Fibroblast of skin of scalp (primary cell): ENCODE measurements around the gene LEP. TPM values are rescaled to one million over a fixed set of nuclear protein-coding genes. Genes with fewer than 3 reads are reported as not detected.
A peak's percentile ranks its signal among the peaks of the same experiment; 100 is the strongest.

Experiments used
- DNase-seq: peaks from one replicate; pipeline ENCODE4 v3.0.0-alpha.2; 2013
- polyA plus RNA-seq, 2 experiments: library from polyadenylated mRNA; unstranded; fragments of 120-200 nt; gene quantifications; one replicate each; pipeline ENCODE4 v1.2.1, GENCODE V29; 2013; ENCODE audit not compliant: insufficient read length in 2 of 2

LEP gene
- not detected for polyA plus RNA-seq (2013, experiment 1 of 2; ENCODE audit: insufficient read length)
- not detected for polyA plus RNA-seq (2013, experiment 2 of 2; ENCODE audit: insufficient read length)

DNA sequence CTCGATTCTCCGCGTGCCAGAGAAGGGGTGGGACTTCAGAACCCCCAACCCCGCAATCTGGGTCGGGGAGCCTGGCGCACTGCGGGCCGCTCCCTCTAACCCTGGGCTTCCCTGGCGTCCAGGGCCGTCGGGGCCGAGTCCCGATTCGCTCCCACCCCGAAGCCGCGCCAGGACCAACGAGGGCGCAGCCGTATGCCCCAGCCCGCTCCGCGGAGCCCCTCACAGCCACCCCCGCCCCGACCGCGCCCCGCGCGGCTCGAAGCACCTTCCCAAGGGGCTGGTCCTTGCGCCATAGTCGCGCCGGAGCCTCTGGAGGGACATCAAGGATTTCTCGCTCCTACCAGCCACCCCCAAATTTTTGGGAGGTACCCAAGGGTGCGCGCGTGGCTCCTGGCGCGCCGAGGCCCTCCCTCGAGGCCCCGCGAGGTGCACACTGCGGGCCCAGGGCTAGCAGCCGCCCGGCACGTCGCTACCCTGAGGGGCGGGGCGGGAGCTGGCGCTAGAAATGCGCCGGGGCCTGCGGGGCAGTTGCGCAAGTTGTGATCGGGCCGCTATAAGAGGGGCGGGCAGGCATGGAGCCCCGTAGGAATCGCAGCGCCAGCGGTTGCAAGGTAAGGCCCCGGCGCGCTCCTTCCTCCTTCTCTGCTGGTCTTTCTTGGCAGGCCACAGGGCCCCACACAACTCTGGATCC lies at the start of gene LEP:
Gene LEP (plus strand): TSS at position 583 of the 691 bp plus-strand sequence. CDS start 10,741 bp downstream, outside the sequence.
- DNase-seq: no peak

DNA sequence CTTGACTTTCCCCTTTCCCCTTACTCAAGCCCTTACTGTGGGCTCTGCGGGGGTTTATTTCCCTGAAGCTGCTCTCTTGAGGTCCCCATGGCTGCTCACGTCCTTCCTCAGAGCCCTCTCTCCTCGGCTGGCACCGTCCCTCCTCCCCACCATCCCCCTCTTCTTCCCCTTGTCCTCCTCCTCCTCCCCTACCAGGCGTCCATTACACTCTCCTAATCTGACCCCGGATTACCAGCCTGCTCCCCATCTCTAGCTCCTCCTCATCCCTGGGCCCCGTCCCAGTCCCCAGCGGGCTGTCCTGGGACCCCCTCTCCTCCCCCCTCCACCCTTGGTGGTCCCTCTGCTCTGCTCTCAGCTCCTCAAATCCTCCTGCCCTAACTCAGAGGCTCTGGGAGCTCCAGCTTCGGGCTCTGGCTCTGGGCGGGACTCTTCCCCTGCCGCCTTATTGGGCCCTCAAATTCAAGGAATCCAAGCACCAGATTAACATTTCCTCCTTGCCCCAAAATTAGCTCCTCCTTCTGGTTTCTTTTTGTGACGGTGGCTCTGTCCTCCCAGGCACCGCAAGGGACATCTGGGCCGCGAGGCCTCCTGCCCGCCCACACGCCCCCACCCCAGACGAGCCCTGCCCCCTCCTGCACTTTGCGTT lies 48.5 kb upstream of the LEP start:
- DNase-seq: no peak

DNA sequence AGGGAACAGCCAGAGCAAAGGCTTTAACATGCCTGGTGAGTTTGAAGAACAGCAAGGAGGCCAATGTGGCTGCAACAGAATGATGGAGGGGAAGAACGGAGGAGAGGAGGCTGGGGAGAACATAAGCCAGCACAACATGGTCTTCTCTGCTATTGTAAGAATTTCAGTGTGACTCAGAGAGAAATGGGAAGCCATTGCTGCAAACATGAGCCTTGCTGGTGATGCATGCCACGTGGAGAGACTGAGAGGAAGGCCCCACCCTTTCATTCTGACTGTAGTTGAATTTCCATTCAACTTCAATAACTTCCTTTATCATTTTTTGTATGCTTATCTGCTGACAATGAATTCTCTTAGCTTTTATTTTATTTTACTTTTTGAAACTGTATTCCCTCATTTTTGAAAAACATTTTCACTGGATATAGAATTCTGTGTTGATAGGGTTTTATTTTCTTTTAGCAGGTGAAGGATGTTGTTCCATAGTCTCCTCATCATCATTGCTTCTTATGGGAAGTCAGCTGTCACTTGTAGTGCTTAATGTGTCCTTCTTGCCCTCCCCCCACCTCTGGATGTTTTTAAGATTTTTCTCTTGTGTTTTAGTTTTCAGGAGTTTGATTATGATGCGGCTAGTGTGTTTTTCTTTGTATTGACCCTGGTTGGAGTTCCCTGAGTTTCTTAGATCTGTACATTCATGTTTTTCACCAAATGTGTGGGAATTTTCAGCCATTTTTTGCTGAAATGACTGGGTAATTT lies 46.4 kb upstream of the LEP start:
- no peak for DNase-seq

DNA sequence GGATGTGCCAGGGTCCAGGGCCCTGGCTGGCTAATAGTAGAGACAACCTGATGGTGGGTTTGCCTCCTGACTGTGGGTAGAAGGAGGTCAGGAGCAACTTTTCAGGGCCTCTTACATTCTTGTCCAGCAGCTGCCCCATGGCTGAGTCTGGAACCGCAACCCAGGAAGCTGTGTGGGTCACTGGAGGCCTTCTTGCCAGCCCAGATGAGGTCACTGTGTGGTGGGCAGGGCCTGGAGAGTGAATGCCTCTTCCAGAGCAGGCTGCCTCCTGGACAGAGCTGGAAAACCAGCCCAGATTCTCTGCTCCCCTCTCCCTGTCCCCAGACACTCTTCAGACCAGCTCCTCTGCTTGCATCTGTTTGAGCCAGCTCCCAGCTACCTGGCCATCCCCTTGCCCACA lies 43.5 kb upstream of the LEP start:
- no peak for DNase-seq

DNA sequence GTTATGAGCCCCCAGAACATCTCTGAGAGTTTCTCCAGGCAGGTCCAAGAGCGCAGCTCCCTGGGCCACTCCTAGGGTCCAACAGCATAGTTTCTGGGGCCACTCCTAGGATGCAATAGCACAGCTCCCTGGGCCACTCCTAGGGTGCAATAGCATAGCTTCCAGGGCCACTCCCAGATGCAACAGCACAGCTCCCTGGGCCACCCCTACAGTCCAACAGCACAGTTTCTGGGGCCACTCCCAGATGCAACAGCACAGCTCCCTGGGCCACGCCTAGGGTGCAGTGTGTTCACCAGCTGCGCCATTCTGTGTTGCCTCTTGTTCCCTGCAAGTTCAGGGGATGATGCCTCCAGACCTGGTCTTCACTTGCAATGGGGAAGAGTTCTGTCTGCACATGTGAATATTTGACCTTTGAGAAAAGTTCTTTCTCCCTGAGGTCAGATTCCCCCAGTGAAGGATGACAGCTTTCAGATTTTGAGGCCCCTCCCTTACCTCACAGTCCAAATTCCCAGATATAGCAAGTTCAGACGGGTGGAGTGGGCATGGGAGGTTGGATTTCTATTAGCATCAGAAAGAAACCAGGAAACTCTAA lies 43.0 kb upstream of the LEP start:
- no peak for DNase-seq

DNA sequence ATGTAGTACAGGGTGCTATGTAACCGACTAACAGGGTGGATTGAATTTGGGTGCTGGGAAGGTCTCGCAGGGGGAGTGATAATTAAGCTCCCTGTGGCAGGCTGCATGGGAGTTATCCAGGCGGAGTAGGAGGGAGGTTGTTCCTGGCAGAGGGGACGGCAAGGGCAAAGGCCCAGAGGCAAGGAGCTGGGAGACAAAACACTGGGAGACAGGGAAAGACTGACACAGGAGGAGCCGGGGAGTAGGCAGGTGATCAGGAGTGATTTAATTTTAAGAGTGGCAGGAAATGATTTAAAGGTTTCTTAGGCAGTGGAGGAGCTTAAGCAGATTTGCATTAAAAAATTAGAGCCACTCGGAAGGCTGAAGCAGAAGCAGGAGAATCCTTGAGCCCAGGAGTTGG lies 40.7 kb upstream of the LEP start:
- DNase-seq: no peak

DNA sequence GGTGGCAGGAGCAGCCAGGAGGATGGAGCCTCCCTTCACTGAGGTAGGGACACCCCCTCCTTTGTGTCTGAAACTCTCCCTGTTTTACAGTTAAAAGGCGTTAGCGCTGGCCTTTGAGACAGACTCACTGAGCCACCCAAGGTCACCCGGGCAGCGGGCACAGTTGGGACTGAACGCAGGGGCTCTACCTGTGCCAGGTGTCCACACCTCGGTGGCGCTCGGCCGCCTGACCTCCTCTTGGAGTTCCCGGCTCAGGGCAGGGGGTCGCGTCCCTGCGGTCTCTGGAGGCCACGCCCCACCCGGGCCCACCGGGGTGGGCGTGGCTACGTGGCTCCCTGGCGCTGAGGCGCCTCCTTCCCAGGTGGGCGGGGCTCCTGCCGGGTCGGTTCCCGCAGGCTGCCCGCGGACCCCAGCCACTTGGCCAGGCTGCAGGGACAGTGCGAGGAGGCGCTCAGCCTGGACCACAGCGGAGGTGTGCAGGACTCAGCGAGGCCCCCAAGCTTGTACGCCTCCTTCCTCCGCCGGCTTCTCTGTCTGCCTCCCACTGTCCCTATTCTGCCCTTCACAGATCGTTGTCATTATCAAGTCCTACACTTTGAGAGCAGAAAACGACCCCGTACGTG lies 39.9 kb upstream of the LEP start:
- no peak for DNase-seq

DNA sequence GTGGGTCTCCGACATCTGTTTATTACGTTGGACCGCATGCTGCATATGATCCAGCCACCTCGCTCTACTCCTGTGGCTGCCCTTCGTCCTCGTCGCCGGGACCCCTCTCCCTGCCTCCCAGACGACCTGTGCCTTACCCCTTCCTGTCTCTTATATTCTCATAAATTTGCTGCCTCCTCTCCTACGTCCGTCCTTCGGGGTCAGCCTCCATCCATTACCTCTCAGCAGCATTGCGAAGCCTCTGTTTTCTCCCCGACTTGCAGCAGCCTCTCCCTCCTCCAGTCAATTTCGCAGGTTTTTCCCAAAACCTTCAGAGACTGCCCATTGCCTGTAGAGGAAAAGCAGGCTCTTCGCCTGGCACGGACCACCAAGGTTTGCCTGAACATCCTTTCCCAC lies 39.4 kb upstream of the LEP start:
- no peak for DNase-seq

DNA sequence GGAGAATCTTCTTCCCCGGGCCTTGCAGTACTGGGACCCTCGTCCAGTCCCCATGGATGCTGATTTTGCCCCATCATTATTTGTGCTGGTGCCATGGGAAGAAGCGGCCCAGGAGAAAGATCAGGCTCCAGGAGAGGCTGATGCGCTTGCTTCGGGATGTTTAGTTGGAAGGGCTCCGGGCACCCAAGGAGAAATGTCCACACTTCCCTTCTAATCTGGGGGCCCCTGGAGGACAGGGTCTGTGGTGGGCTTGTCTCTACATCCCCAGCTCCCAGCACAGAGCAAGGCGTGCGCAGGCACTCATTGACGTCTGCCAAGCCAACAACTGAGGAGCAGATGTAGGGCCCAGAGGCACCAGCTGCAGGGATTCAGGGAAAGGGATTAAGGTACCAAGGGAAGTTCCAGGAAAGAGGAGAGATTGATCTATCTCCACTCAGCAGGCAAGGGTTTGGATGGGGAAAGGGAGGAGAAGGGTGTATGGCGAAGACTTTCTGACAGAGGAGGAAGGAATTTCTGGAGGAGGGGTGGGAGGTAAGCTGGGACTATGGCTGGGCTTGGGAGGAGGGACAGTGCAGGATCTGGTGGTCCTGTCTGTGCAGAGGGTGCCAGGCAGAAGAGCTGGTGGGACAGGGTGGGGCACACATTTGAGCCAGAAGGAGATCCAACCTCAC lies 38.7 kb upstream of the LEP start:
- DNase-seq: no peak

DNA sequence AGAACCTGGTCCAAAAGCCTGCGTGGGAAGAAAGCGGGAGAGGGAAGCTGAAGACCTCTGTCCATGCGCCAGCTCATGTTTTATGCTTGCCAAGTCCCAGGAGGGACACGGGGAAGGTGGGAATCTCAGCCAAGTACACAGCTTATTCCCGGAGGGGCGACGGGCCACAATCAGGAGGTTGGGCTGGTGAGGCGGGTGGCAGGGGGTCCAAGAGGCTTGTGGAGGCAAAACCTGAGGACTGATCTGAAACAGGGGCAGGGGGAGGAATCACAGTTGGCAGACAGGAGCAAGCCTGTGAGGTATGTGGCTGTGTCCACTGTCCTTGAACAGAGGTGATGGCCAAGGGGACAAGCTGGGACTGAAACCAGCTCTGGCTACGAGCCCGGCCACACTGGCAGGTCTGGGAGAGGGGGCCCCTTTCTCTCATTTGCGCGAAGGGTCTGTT lies 38.0 kb upstream of the LEP start:
- no peak for DNase-seq

DNA sequence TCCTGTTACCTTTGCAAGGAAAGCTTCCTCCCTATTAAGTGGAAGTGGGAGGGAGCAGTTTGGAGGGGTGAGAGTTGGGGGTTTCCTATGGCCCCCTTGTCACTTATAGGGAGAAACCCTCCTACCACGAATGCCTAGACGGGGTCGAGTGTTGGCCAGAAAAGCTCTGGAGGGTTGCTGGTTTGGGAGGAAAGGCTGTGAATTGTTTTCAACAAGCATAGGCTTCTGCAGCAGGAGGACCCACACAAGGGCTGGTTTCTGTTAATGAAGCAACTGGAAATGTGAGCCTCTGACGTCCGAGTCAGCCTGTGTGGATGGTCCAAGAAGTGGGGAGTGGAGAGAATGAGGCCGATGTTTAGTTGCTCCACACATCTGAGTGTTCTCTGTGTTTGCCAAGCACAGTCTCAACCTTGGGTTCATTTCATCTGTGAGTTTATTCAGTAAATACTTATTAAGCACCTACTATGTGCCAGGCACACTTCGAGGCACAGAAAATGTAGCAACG lies 37.3 kb upstream of the LEP start:
- no peak for DNase-seq

DNA sequence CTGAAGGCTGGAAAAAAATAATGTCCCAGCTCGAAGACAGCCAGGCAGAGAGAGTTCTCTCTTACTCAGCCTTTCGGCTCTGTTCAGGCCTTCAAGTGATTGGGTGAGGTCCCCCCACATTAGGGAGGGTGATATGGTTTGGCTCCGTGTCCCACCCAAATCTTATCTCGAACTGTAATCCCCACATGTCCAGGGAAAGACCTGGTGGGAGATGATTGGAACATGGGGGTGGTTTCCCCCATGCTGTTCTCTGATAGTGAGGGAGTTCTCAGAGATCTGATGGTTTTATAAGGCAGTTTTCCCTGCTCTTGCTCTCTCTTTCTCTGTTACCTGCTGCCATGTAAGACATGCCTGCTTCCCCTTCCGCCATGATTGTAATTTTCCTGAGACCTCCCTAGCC lies 36.6 kb upstream of the LEP start:
- no peak for DNase-seq

DNA sequence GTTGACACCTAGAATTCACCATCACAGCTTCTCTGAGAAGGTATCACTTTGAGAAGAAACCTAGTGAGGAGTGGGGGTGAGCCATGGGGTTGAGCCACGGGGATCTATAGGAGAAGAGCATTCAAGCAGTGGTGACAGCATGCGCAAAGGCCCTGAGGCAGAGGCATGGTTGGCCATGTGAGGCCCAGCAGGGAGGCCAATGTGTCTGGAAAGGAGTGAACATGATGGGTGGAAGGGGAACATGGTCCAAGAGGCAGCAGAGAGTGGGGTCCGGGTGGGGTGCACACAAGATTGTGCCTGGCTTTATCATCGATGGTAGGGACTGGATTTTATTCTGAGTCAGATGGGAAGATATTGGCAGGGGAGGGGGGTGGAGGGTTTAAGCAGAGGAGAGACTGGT lies 36.0 kb upstream of the LEP start:
- no peak for DNase-seq

DNA sequence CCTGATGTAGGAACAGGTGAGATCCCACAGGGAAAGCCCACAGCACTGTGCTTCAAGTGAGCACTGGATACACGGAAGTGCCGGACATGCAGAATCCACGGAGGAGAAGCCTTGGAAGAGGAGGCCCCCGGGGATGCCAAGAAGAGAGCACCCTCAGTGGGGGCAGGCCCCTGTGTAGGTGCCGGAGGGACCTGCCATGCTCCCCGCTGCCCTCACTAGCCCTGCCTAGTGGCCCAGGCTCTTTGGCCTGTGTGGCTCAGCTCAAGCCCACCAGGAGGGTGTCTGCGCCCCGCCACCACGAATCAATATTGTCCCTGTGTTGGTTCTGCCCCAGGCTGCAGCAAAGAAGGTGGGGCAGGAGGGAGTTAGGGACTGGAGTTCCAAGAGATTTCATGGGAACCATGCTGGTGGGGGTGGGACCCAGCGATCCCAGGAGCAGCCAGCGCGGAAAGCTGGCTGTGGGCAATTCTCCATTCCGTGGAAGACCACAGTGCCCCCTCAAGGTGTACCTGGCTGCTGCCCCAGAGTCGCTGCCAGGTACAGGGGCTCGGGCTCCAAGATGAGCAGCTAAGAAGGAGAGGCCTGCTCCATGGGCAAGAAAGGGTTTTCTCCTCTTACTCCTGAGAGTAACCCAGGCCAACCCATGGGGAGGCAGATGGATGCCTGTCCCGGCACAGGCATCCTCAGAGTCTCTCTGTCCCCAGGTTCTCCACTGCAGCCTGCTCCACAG lies 34.9 kb upstream of the LEP start:
- no peak for DNase-seq

DNA sequence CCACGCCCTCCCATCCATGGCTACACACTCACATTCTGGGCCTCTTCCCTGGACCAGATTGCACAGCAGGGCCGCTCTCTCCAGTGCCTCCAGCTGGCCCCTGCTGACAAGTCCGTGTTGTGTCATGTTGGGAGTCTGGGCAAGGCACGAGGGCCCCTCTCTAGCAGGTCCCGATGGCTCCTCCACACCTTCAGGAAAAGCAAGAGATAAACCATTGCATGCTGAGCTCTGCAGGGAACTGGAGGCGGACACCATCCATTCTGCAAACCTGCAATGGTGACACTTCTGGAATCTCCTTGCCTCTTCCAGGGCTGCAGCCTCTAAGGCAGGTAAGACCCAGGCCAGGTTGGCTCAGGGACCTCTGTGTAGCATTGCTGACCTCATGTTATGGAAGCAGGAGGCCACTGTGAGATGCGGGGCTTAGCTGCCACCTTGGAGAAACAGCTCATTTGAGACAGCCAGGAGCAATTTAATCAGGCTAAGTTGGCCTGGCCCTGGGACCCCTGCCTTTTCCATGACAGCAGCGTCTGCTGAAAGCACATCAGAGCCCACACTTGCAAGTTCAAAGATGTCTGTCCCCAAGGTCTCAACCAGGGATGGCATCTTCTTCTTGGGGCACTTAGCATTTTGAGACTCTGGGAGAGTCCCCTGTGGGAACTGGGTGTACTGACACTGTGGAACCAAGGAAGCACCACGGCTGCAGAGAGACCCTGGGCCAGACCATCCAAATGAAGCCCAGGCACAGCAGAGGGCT lies 34.2 kb upstream of the LEP start:
- DNase-seq: no peak

DNA sequence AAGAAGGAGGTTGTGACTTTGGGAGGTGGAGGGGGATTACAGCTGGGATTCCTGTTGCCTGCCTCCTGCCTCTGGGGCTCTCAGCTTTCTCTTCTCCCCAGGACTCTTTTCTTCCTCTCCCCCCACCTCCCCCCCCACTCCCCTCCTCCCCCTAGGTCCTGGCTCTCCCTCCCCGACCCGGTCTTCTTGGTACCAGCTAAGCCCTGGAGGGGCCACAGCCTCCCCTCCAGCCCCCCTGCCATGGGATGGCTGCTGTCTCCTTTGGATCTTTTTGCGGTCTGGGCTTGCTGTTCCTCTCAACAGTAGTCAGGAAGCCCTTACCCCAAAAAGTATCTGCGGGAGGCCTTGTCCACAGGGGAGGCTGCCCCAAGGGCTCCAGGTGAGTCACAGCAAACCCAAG lies 33.5 kb upstream of the LEP start:
- no peak for DNase-seq

DNA sequence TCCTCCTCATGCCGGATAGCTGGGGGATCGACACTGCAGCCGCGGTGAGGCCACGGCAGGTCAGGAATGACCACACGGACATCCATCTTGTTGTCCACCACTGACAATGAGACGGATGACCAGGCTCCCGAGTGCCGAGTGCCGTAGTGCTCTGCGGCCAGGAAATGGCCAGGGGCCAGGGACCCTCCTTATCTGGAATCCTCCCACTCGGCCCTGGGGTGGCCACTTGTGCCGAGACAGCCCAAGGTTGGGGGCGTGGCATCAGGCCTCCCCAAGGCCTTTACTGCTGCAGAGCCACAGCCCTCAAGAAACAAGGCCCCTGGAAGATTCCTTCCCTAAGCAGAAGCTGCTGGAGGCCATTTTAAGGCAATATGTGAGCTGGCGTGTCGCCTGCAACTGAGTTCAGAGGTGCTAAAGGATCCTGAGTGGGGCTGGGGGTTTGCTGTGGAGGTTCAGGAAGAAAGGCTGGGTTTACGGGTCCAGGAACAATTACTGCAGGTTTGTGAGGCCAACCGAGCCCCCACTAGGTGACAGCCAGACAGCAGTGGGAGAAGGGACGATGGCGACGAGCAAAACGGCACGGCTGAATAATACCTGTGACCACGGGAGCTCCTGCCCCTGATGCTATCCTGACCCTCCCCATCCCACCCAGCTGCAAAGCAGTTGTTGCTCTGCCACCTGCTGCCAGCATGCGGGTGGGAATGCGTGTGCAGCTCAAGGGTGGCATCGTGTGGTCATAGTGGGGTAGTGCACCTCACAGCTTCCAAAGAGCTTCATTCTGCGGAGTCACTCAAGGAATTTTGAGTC lies 31.6 kb upstream of the LEP start:
- DNase-seq: peak; percentile 76

DNA sequence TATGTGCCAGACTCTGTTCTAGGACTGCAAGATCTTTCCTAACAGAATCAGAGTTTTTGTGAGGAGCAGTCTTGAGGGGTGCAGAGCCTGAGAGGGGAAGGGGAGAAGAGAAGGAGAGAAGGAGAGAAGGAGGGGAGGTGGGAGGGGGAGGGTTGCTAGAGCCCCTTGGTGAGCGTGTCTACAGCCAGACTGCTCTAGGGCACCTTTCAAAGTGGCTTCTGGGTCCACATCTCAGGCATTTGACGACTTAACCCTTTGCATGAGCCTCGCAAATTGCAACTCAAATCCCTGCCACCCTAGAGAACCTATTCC lies 31.1 kb upstream of the LEP start:
- DNase-seq: no peak
